ENCODE measurements around the gene FAM151A. TPM values are rescaled to one million over a fixed set of nuclear protein-coding genes. Genes with fewer than 3 reads are reported as not detected.

FAM151A gene
- total RNA-seq, 2 experiments from 2014 or later = not detected

DNA sequence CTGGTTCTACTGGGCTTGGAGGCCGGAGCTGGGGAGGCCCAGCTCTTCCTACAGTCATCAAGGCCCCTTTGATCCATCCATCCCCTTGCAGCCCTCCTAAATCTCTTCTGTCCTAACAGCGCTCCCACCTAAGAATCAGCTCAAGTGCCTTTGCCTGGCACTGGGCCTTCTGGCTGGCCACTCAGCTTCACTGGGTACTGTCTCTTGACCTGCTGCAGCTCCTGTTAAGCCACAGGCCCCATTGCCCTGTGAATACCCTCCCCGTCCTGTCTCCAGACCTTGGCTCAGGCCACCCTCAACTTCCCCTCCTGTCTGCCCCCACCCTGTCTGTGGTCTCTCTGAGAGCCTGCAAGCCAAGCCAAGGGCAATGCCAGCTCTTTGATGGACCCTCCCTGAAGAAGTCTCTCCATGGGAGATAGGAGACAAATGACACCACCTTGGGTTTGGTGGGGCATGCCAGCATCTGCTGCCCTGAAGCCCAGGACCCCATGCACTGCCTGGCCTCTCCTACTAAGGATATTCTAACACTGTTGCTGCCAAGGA lies 27.3 kb downstream of the FAM151A start:
- Mint-ChIP-seq H3K36me3 (ENCODE audit: low read depth) (no peaks in the 10 kb centered on the region), H3K4me1 (ENCODE audit: low read depth) (no peaks in the 10 kb centered on the region), H3K9me3 (no peaks in the 10 kb centered on the region), H3K4me3 (no peak overlapping the region), H3K27me3 (ENCODE audit: low read depth) (no peaks in the 10 kb centered on the region), H3K27ac (no peak overlapping the region)
- intact Hi-C loops (cut with micrococcal nuclease) = no loop called here
- no peak for DNase-seq
- CTCF ChIA-PET = no interaction called here

DNA sequence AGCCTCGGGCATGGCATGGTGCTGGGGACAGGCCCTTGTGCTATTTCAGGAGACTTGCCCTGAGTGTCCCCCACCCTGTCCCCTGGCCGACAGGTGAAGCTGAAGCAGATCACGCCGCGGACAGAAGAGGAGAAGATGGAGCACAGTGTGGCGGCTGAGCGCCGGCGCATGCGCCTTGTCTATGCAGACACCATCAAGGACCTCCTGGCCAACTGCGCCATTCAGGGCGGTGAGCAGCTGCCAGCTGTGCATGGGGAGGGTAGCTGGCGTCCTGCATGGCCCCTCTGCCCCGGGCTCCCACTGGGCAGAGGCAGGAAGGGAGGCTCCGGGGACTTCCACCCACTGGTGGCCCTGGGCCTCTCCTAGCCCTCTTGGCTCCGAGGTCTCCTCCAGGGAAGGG lies 28.9 kb downstream of the FAM151A start:
- no peaks in the 10 kb centered on the region for H3K9me3 Mint-ChIP-seq
- DNase-seq = no peak
- H3K27me3 Mint-ChIP-seq (ENCODE audit: low read depth) = no peaks in the 10 kb centered on the region
- H3K4me3 Mint-ChIP-seq = no peak overlapping the region
- intact Hi-C loops (cut with micrococcal nuclease) = no loop called here
- H3K4me1 Mint-ChIP-seq (ENCODE audit: low read depth) = no peaks in the 10 kb centered on the region
- H3K36me3 Mint-ChIP-seq (ENCODE audit: low read depth) = no peaks in the 10 kb centered on the region
- H3K27ac Mint-ChIP-seq = no peak overlapping the region
- CTCF ChIA-PET = no interaction called here

DNA sequence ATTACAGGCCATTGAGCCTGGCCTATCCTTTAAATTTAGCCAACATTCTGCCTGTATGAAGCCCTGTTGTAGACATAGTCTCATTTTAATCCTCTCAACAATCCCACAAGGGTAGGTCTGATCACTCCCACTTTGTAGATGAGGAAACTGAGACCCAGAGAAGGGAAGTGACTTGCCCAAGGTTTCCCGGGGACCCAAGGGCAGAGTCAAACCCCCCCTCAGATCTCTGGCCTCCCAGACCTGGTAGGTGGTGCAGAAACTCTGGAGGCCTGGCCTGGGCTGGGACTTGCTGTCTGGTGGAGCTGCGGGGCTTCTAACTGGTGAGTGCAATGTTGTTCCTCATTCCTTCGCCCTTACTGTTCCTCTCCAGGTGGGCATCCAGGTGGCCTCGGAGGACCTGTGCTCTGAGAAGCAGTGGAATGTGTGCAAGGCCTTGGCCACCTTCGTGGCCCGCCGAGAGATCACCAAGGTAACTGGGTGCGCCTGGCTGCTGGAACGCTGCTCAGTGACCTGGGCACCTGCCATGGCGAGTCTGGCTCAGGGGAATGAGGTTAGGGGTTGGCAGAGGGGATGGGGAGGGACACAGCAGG lies 29.7 kb downstream of the FAM151A start:
- Mint-ChIP-seq H3K27ac (no peak overlapping the region), H3K4me1 (ENCODE audit: low read depth) (no peaks in the 10 kb centered on the region), H3K9me3 (no peaks in the 10 kb centered on the region), H3K36me3 (ENCODE audit: low read depth) (no peaks in the 10 kb centered on the region), H3K4me3 (no peak overlapping the region), H3K27me3 (ENCODE audit: low read depth) (no peaks in the 10 kb centered on the region)
- CTCF ChIA-PET = no interaction called here
- DNase-seq = no peak
- intact Hi-C loops (cut with micrococcal nuclease) = no loop called here

DNA sequence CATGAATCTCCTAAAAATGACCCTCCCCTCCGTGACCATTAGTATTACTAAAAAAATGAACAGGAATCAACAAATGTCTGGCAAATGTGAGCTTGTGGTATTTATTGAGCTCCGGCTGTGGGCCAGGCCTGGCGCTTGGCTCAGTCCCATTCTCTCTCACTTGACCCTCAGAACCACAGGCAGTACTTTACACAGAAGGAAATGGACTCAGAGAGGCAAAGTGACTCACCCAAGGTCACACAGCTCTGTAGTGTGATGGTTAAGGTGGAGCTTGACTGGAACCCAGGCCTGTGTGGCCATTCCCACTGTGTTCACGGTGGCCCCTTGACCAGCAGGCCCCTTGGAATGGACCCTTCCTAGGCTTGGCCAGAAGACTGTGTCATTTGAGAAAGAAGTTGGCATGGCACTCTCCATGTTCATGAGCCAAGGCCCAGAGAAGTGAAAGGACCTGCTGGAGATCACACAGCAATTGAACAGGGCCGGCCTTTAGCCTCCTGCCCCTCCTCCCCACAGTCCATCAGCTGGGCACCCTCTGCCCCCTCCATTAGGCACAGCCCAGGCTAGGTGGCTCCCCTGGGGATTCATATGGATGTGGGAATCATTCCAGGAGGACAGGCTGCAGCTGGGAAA lies 32.1 kb downstream of the FAM151A start:
- Mint-ChIP-seq H3K4me1 (ENCODE audit: low read depth) (no peaks in the 10 kb centered on the region), H3K4me3 (no peak overlapping the region), H3K27ac (no peak overlapping the region), H3K36me3 (ENCODE audit: low read depth) (no peaks in the 10 kb centered on the region), H3K9me3 (no peaks in the 10 kb centered on the region), H3K27me3 (ENCODE audit: low read depth) (no peaks in the 10 kb centered on the region)
- CTCF ChIA-PET = no interaction called here
- intact Hi-C loops (cut with micrococcal nuclease) = no loop called here
- DNase-seq = no peak

DNA sequence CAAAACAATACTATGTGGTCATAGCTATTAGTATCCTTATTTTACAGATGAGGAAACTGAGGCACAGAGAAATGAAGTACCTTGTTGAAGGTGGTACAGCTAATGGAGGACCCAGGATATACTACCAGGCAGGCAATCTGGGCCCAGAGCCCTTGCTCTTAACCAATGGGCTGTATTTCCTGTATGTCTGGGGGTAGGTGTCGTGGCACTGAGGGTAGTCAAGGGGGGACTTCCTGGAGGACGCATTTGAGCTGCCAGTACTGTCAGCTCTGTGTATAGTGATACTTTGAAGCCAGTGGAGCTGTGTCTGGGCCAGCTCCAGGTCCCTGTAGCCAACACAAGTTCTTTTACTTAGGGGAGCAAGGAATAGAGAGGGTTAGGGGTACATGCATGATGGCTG lies 34.9 kb downstream of the FAM151A start:
- Mint-ChIP-seq H3K27me3 (ENCODE audit: low read depth) (no peaks in the 10 kb centered on the region), H3K4me3 (no peak overlapping the region), H3K27ac (no peak overlapping the region), H3K9me3 (no peaks in the 10 kb centered on the region), H3K36me3 (ENCODE audit: low read depth) (no peaks in the 10 kb centered on the region), H3K4me1 (ENCODE audit: low read depth) (no peaks in the 10 kb centered on the region)
- CTCF ChIA-PET = no interaction called here
- intact Hi-C loops (cut with micrococcal nuclease) = no loop called here
- DNase-seq = no peak

DNA sequence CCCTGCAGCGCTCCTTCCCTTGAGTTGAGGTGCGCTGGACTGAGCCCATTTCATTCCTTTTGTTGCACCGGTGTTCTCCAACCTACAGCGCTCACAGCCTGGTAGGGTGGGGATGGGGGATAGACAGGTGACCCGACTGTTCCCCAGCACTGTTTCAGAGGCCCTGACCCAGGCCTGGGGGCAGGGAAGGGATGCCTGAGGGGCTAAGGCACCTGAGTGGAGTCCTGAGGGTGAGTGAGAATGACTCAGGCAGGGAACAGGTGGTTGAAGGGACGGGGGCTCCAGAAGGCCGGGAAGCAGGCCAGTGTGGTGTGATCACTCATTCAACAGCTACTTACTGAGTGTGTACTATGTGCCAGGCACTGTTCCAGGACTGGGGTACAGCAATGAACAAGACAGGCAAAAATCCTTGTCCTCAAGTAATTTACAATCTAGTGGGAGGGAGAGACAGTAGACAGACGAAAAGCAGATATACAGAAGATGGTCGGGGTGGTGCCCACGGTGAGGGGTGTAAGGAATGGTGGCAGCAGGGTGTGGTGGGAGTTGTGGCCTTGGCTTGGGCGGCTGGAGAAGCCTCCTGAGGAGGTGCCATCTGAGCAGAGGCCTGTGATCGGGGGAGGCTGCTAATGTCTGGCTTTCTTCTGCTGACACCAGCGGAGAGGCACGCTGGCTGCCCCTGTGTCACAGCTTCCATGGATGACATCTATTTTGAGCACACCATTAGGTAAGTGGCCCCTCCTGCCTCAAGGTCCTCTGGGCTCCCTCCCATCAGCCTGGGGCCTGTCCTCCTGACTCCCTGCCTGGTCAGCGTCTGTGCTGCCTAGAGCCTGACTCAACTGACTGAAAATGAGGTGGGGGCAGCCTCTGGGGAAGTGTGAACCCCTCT lies 37.9 kb downstream of the FAM151A start:
- H3K9me3 Mint-ChIP-seq = no peaks in the 10 kb centered on the region
- no peak overlapping the region for H3K4me3 Mint-ChIP-seq
- H3K4me1 Mint-ChIP-seq (ENCODE audit: low read depth) = no peaks in the 10 kb centered on the region
- H3K27me3 Mint-ChIP-seq (ENCODE audit: low read depth) = no peaks in the 10 kb centered on the region
- no peaks in the 10 kb centered on the region for H3K36me3 Mint-ChIP-seq (ENCODE audit: low read depth)
- intact Hi-C loops (cut with micrococcal nuclease) = no loop called here
- CTCF ChIA-PET = no interaction called here
- no peak overlapping the region for H3K27ac Mint-ChIP-seq
- no peak for DNase-seq

DNA sequence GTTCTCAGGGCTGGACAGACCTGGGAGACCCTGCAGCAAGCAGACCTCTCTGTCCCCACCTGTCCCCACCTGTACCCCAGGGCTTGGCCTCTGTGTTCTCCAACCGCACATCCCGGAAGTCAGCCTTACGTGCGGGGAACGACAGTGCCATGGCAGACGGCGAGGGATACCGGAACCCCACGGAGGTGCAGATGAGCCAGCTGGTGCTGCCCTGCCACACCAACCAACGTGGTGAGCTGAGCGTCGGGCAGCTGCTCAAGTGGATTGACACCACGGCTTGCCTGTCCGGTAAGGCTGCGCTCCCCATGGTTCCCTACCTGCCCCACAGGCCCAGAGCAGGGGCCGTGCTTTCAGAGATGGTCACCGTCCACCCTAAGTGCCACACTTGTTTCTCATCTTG lies 38.8 kb downstream of the FAM151A start:
- H3K9me3 Mint-ChIP-seq = no peaks in the 10 kb centered on the region
- no peak overlapping the region for H3K27ac Mint-ChIP-seq
- H3K4me3 Mint-ChIP-seq = no peak overlapping the region
- H3K36me3 Mint-ChIP-seq (ENCODE audit: low read depth) = no peaks in the 10 kb centered on the region
- DNase-seq = no peak
- no peaks in the 10 kb centered on the region for H3K27me3 Mint-ChIP-seq (ENCODE audit: low read depth)
- intact Hi-C loops (cut with micrococcal nuclease) = no loop called here
- no peaks in the 10 kb centered on the region for H3K4me1 Mint-ChIP-seq (ENCODE audit: low read depth)
- CTCF ChIA-PET = no interaction called here

DNA sequence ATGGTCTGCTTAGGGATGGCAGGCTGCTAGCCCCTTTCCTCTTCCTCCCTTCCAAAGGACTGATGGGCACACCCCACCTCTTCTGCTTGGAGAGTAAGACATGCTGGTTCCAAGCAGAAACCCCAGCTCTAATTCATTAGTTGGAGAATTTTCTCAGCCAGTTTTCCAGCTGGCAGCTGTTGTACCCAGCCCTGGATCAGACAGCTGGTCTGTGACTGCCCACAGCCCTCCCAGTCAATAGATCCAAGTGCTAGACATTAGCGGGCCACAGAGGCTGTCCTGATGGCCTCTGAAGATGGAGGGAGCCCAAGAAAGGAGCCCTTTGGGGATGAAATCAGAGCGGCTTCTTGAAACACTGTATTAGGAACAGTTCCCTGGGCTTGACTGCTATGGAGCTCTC lies 39.5 kb downstream of the FAM151A start:
- no peak overlapping the region for H3K27ac Mint-ChIP-seq
- H3K4me1 Mint-ChIP-seq (ENCODE audit: low read depth) = no peaks in the 10 kb centered on the region
- no peaks in the 10 kb centered on the region for H3K9me3 Mint-ChIP-seq
- no peaks in the 10 kb centered on the region for H3K27me3 Mint-ChIP-seq (ENCODE audit: low read depth)
- intact Hi-C loops (cut with micrococcal nuclease) = no loop called here
- CTCF ChIA-PET = interaction anchor here (0.6 kb wide), 1 partner anchor 91 kb away, joined by 6 read pairs; no protein-coding TSS in a partner anchor
- DNase-seq = no peak
- H3K4me3 Mint-ChIP-seq = no peak overlapping the region
- no peaks in the 10 kb centered on the region for H3K36me3 Mint-ChIP-seq (ENCODE audit: low read depth)

DNA sequence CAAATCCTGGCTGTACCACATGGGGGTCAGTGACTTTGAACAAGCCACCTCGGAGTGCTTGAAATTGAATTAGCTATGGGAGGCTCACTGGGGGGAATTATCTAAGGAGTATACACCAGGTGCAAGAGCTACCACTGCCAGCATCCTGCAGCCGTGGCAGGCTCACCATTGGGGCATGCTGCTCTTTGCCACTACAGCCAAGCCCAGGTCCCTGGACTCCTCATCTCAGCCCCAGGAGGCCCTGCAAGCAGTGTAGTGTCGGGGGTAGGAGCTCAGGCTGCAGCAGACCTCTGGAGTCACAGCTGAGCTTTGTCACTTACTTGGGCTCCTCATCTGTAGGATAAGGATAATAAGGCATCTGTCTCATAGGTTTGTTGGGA lies 40.0 kb downstream of the FAM151A start:
- Mint-ChIP-seq H3K9me3 (no peaks in the 10 kb centered on the region), H3K36me3 (ENCODE audit: low read depth) (no peaks in the 10 kb centered on the region), H3K4me1 (ENCODE audit: low read depth) (no peaks in the 10 kb centered on the region), H3K27me3 (ENCODE audit: low read depth) (no peaks in the 10 kb centered on the region), H3K27ac (no peak overlapping the region), H3K4me3 (no peak overlapping the region)
- DNase-seq = no peak
- intact Hi-C loops (cut with micrococcal nuclease) = no loop called here
- CTCF ChIA-PET = interaction anchor here (0.6 kb wide), 1 partner anchor 91 kb away, joined by 6 read pairs; no protein-coding TSS in a partner anchor

DNA sequence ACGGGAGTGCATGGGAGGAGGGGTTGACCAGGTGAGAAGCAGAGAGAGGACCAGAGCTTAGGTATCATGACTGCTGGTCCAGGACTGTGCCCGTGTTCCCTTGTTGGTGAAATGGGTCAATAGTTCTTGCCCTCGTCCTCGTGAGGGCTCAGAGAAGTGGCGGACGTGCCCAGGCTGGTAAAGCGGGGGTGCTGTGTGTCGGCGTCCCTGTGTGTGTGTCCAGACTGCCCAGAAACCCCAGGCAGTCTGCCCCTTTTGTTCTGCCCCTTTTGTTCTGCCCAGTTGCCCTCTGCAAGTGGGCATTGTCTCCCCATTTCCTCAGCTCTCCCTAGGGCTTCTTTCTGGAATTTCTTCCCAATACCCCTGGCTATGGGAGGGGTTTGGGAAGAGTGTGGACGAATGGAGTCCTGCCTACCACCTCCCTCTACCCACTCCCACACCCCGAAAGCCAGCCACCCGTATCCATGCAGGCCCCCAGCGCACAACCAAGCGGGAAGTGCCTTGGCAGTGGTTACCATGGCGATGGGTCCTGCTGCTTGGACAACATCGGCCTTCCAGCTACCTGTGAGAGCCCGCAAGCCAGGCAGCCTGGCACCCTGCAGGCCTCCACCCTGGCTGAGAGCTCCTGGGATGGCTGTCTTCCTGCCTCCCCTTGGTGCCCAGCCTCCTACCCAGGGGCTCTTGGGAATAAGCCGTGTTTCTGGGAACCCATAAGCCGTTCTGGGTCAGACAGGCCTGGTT lies 40.6 kb downstream of the FAM151A start:
- H3K36me3 Mint-ChIP-seq (ENCODE audit: low read depth) = no peaks in the 10 kb centered on the region
- CTCF ChIA-PET = no interaction called here
- no peak overlapping the region for H3K27ac Mint-ChIP-seq
- intact Hi-C loops (cut with micrococcal nuclease) = no loop called here
- DNase-seq = no peak
- H3K9me3 Mint-ChIP-seq = no peaks in the 10 kb centered on the region
- H3K4me1 Mint-ChIP-seq (ENCODE audit: low read depth) = no peaks in the 10 kb centered on the region
- H3K4me3 Mint-ChIP-seq = no peak overlapping the region
- no peaks in the 10 kb centered on the region for H3K27me3 Mint-ChIP-seq (ENCODE audit: low read depth)

DNA sequence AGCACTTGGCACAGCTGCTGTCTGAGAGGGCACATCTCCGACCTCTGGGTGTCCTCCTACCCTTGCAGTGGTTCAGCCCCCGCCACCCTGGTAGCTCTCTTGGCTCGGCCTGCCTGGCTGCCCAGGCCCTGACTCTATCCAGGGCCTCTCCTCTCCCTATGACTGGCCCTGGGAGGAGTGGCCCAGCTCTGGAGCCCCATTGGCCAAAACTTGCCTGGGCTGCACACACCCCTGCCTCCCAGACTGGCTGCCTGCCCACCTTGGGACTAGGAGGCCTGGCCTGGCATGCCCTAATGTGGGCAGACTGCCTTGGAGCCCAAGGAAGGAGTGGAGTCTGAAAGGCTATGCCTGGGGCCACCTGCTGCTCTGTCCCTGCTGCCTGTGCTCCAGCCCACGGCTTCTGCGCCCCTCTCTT lies 41.7 kb downstream of the FAM151A start:
- DNase-seq = no peak
- Mint-ChIP-seq H3K27ac (no peak overlapping the region), H3K4me1 (ENCODE audit: low read depth) (no peaks in the 10 kb centered on the region), H3K27me3 (ENCODE audit: low read depth) (no peaks in the 10 kb centered on the region), H3K9me3 (peaks cover 1% of the 10 kb centered on the region), H3K4me3 (no peak overlapping the region), H3K36me3 (ENCODE audit: low read depth) (no peaks in the 10 kb centered on the region)
- intact Hi-C loops (cut with micrococcal nuclease) = no loop called here
- CTCF ChIA-PET = no interaction called here

DNA sequence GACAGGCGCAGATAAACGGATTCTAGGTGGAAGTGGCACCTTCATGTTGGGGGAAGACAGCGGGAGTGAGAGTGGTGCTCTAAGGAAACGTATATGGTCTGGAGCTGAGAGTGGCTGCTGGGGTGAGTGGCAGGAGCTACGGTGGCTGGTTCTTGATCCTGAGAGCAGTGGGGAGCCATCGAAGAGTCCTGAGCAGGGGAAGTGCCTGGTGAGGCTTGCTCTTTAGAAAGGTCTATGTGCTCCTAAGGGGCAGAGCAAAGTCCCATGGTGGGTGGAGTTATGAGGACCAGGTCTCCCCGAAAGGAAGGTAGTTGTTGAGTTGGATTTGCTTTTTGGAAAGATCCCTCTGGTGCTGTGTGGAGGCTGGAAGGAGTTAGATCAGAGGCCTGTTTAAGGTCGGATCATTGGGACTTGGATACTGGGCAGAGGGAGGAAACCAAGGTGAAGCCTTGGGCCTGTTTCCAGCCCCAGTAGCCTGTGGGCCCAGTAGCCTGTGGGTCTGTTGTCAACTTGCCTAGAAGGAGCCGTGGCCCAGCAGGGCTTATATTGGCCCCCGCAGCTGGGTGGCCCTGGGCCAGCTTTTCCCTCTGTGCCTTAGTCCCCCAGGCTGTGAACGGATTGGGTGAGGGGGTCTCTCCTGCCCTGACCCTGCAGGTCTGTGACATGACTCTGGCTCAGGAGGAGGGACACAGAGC lies 42.3 kb downstream of the FAM151A start:
- Mint-ChIP-seq H3K27me3 (ENCODE audit: low read depth) (no peaks in the 10 kb centered on the region), H3K36me3 (ENCODE audit: low read depth) (no peaks in the 10 kb centered on the region), H3K27ac (no peak overlapping the region), H3K9me3 (peaks cover 1% of the 10 kb centered on the region), H3K4me3 (no peak overlapping the region), H3K4me1 (ENCODE audit: low read depth) (no peaks in the 10 kb centered on the region)
- CTCF ChIA-PET = interaction anchor here (0.6 kb wide), 1 partner anchor 1563 kb away, joined by 3 read pairs; no protein-coding TSS in a partner anchor
- intact Hi-C loops (cut with micrococcal nuclease) = no loop called here
- no peak for DNase-seq
